Dedifferentiated amniotic fluid mesenchymal stem cell (primary cell): ENCODE results near the gene ATP6AP1.
A peak's percentile ranks its signal among the peaks of the same experiment; 100 is the strongest.
"Not testable (repeated sequence)": the region's sequence is repeated elsewhere in the genome, so short reads cannot be mapped to it uniquely, and the experiment has no call there.

ENCODE experiments used
- DNase-seq: peaks from one replicate; pipeline ENCODE4 v3.0.0-alpha.2; 2016; ENCODE audit errors: extremely low spot score

ATP6AP1 gene

DNA sequence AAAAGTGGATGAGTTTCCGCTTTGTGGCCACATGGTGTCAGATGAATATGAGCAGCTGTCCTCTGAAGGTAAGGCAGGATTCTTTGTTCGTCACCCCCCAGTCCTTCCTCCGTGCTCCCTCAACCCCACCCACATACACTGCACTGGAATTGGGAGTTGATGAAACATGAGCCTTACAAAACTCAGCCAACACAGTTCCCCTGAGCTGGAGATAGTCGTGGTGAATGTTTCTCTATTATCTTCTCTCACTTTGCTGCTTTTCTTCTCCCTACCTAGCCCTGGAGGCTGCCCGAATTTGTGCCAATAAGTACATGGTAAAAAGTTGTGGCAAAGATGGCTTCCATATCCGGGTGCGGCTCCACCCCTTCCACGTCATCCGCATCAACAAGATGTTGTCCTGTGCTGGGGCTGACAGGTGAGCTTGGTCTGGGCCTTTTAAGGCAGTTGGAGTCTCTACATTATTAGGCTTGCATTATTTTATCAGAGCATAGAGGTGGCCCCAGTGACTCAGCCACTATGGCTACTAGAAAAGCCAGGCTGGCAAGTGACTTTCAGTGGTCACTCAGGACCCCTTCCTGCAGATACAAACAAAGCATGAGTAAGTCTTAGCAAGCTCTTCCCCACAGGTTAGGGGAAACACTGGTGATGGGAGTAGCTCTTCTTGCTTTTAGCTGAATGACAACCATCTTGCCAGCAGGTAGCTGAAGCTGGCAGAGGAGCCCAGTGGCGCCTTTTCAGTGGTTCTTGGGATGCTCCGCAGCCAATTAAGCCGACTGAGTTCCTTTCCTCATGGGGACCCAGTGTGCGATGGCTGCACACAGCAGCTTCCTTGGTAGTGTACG lies 28.7 kb upstream of the ATP6AP1 start:
- DNase-seq, result no peak

DNA sequence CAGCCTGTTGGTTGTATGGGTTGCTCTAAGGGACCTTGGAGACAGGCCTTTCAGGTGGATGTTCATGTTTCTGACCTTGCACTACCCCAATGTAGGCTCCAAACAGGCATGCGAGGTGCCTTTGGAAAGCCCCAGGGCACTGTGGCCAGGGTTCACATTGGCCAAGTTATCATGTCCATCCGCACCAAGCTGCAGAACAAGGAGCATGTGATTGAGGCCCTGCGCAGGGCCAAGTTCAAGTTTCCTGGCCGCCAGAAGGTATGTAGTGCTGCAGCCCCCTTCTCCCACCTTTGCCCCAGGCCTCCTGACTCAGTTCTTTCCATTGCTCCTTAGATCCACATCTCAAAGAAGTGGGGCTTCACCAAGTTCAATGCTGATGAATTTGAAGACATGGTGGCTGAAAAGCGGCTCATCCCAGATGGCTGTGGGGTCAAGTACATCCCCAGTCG lies 28.1 kb upstream of the ATP6AP1 start:
- DNase-seq, result not testable (repeated sequence)

DNA sequence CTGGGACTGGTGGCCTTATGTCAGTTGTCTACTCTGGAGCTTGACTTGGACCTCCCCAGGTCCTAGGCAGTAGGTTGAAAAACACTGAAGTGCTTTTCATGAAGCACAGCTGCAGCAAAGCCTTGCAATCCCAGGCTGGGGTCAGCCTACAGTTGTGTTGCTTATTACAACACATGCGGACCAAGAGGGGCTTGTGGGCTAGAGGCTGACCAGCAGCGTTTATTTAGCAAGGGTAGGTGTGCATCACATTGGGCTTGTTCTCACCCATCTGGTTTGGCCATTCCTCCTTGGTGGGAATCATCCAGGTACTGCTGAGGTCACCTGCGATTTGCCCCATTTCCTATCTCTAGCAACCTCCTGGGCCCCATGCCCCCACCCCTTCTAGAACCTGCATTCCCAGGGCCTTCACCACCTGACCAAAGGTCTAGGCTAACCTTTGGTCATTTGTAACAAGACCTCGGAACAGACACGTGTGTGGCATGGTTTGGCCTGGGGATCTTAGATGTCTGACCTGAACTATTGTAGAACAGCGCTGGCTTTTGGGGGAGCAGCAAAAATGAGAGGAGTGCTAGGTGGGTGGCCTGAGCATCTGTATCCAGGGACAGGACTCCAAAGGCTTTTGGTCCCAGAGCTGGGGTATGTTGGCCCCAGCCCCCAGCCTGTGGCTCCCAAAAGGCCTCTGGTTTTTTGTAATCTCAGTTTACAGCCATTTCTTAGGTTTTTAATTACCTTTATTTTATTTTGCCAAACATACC lies 27.3 kb upstream of the ATP6AP1 start:
- DNase-seq, result no peak

DNA sequence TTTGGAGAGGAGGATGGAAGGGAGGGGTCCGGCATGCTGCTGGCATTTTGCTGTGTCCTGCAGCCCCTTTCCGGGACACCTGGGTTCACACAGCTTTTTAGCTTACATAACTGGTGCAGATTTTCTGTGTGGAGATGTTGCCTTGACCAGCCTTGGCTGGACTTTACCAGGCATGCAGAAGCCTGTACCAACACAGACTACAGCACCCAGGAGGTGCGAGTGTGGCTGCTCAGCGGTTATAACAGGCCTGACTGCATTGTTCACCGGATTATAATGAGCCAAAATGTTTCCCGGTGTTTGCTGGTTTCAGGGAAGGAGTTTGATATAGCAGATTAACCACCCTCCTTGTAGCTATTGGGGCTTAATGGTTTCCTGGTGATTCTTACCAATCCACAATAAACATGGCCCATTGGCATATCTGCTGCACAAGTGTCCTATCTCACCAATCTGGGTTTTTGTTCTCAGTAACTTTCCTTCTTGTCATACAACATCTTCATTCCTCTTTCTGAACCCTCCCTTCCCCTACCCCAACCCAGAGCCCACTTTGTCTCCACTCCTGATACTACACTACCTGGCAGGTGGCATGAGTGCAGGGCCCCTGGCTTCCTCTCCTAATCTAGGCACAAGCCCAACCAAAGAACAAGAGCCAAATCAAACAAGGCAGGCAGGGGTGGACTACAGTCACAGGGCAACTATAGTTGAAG lies 26.4 kb upstream of the ATP6AP1 start:
- no peak for DNase-seq

DNA sequence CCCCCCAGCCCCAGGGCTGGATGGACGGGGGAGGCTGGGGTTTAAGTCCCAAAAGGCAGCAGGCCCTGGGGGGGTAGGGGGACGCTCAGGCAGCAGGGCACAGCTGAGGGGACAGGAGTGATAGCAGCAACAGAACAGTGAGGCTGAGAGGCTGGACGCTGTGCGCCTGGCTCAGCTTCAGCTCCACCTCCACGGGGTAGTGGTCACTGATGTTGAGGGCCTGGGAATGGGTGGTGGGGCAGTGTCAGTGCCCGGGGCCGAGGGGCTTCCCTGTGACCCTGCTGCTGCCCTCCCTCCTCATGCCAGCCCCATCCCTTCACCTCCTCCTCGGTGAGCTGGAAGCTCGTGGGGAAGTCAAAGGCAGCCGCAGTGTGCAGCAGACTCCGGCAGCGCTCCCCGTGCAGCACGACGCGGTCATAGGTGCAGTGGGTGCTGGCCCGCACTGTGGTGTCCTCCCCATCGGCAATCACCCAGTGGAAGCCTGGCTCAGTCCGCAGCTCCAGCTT lies 25.8 kb upstream of the ATP6AP1 start:
- no peak for DNase-seq

DNA sequence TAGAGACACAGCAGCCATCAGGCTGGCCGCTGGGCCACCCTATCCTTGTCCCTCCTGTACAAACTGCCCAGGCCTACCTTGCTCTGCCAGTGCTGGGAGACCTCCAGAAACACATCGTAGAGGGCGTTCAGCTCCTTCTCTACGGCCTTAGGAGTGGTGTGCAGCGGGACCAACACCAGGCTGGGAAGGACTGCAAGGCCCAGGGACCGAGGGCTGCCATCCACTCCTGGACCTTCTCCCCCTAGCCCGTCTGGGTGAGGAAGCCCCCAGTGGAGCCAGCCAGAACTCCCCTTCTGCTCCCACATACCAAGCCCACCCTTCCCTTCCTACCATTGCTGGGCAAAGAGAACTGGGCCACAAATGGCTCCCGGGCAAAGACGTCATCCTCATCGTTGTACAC lies 25.3 kb upstream of the ATP6AP1 start:
- DNase-seq, result no peak

DNA sequence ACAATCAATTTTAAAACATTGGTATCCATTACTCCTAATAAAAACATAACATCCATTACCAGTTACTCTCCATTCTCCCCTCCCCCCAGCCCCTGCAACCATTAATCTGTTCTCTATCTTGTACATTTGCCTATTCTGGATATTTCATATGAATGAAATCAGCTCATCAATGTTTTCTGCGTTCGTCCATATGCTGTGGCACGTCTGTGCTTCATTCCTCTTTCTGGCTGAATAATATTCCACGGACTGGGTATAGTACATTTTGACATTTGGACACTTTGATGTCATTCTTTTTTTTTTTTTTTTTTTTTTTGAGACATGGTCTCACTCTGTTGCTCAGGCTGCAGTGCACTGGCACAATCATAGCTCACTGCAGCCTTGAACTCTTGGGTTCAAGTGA lies 24.6 kb upstream of the ATP6AP1 start:
- no peak for DNase-seq

DNA sequence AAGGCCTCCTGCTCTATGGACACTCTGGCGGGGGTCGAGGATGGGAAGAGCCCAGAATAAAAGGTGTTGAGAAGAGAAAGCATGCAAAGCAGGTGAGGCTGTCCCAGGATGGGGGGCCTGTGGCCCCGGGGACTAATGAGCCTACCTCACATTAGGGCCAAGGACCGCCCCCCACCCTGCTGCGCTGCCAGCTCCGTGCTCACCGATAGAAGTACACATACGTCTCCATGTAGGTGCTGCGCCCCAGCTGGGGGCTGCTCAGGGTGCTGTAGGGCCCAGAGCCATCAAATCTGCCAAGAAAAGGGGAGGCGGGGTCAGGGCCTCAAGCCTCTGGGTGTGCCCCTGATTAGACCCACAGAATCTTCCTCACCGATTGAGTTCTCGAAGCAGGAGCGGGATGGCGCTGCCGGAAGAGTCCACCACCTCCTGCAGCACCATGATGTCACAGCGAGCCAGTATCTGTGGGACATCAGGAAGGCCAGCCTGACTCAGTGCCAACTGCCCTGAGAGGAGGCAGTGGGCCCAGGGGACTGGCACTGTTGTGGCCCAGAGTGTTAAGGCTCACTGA lies 23.8 kb upstream of the ATP6AP1 start:
- no peak for DNase-seq

DNA sequence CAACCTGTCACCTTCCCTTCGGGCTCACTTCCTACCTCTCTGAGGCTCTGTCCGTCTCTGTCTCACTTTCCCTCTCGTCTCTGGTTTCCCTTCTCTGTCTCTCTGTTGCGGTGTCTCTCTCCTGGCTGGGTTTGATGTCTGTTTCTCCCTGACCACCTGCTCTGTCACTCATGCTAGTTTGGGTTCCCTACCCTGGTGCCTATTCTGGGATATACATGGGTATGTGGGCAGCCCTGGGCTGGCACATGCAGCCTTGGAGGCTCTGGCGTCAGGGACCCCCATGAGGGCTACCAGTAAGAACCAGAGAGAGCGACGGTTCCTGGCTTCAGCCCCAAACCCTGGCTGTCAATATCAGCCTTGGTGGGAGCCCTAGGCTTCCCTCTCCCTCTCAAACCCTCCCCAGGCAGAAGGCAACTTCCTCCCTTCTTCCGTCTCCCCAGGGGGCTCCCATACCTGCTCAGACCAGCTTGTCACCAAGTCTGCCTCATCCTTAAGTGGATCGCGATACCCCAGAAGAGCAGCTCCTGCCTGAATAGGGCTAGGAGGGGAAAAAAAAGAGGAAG lies 19.7 kb upstream of the ATP6AP1 start:
- no peak for DNase-seq

DNA sequence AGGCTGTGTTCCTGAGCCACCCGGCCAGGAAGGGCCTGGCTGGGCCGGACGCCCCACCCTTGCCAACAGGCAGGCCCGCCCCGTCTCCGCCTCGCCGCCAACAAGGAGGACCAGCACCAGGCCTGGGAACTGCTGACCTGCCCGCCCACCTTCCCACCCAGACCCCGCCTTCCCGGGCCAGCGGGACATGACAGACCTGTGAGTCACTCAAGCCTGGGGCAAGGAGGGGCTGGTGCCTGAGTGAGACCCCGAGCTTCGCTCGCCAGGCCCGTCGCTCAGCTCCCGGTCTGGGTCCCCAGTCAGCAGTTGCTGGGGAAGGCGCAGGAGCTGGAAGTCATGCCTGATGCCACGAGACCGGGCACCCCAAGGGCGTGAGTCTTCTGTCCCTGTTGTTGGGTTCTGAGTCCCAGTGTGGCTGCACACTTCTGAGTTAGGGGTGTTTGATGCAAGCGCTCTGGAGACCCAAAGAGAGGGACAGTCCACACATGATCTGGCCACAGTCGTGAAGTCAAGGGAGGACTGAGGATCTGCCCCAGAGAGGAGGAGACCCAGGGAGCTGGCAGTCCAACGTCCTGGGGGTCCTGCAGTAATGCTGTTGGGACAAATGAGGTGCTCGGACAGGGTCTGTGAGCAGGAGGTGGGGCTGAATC lies 19.1 kb upstream of the ATP6AP1 start, which contains the start of gene DNASE1L1:
Gene DNASE1L1, minus strand, starts transcription at position 33 of the 650 bp plus-strand sequence. CDS start 3,686 bp downstream, outside the sequence.
- DNase-seq, result peak; percentile 22

DNA sequence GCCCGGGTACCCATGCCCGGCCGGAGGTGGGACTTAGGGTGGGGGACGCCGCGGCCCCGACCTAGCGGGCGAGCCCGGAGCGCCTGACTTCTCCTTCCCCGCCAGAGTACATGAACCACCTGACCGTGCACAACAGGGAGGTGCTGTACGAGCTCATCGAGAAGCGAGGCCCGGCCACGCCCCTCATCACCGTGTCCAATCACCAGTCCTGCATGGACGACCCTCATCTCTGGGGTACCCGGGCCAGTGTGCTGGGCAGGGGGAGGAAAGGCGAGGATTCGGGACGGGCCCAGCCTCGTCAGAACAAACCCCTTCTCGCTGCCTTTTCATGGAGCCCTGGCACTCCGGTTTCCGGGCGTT lies 16.5 kb upstream of the ATP6AP1 start:
- DNase-seq, result no peak

DNA sequence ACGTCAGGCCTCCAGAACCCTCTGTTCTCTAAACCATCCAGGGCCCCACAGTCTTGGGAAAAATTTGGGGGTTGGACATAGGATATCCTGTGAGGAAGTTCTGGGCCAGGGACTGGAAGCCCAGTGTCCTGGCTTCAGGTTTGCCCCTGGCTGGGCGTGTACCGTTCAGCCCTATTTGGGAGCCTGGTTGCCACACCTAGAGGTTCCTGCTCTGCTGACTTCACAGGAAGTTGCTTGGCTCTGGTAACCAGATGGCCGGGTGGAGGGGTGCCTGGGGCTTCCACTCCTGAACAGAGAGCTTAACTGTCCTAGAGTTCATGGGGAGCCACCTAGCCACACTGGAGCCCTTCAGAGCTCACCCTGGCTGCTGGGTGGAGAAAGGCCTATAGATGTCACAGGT lies 16.0 kb upstream of the ATP6AP1 start:
- DNase-seq, result no peak

DNA sequence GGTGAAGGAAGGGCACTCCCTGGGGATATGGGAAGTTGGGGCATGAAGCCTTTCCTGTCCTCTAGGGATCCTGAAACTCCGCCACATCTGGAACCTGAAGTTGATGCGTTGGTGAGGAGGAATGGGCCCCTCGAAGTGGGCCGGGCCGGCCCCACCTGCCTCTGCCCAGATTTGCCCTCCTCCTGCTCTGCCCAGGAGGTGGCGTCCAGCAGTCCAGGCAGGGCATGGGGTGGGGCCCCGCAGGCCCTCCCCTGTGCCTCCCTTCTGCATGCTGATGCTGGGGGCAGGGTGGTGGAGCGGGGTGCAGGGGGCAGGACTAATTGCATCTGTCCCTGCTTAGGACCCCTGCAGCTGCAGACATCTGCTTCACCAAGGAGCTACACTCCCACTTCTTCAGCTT lies 15.3 kb upstream of the ATP6AP1 start:
- DNase-seq, result no peak

DNA sequence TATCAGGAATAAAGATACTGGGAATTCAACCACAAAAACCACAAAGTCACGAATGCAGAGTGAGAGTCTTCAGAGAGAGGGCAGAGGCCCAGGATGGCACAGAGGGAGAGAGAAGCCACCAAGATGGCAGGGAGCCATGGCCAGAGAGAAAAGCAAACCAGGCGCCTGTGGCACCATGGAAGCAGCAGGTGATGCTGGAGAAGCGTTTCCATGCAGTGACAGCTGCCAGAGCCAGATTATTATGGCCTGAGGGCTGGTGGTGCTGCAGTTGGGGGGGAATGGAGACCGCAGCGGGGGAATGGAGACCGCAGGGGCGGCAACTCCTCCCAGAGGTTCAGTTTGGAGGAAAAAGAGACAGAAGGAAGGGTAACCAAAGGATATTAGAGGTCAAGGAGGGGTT lies 11.3 kb upstream of the ATP6AP1 start:
- no peak for DNase-seq

DNA sequence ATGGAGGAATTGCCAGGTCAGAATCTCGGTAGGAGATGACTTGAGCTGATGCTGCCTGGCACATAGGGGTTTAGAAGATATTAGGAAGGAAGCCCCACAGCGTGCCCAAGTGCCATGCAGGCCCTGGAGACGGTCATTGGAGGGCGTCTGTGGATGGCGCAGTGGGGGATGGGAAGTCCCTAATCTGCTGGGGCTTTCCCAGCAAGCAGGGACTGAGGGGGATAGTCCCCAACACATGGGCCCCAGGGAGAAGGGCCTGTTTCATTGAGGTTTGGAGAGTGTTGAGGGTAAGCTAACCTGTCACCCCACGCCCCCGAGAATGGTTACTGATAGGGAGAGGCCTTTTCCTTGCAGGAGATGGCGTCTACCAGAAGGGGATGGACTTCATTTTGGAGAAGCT lies 9.3 kb upstream of the ATP6AP1 start:
- no peak for DNase-seq

DNA sequence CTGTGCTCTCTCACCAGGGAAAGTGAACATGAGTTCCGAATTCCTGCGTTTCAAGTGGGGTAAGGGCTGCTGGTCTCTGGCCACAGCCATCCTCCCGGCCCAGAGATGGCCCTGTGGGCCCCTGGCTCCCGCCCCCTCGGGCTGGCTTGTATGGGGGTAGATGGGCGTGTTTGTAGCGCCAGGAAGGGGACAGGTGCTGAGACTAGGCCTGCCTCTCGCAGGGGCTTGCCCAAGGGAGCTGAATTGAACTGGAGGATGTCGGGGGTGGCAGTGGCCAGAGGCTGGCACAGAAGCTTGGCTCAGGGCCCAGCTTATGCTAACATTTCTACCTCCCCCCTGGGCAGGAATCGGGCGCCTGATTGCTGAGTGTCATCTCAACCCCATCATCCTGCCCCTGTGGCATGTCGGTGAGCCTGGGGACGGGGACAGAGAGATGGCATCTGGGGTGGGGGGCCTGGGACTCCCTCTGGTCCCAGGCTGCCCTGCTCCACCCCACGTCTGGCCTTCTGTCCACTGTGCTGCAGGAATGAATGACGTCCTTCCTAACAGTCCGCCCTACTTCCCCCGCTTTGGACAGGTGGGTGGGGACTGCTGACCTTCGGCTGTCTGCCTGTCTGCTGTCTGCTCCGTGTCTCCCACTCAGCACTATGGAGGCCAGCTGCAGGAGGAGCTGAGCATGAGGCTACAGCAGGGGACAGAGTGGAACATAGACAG lies 8.6 kb upstream of the ATP6AP1 start:
- no peak for DNase-seq

DNA sequence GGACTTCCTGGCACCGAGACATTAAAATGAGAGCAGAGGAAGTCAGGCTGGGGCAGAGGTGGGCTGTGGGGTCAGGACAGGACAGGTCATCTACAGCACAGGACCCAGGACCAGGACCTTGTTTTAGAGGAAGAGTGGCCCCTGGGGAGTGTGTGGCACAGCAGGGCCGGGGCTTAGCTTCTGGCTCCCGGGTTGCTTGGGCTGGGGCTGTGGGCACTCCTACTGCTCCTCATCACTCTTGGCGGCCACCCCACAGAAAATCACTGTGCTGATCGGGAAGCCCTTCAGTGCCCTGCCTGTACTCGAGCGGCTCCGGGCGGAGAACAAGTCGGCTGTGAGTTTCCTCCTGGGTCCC lies 8.1 kb upstream of the ATP6AP1 start:
- no peak for DNase-seq

DNA sequence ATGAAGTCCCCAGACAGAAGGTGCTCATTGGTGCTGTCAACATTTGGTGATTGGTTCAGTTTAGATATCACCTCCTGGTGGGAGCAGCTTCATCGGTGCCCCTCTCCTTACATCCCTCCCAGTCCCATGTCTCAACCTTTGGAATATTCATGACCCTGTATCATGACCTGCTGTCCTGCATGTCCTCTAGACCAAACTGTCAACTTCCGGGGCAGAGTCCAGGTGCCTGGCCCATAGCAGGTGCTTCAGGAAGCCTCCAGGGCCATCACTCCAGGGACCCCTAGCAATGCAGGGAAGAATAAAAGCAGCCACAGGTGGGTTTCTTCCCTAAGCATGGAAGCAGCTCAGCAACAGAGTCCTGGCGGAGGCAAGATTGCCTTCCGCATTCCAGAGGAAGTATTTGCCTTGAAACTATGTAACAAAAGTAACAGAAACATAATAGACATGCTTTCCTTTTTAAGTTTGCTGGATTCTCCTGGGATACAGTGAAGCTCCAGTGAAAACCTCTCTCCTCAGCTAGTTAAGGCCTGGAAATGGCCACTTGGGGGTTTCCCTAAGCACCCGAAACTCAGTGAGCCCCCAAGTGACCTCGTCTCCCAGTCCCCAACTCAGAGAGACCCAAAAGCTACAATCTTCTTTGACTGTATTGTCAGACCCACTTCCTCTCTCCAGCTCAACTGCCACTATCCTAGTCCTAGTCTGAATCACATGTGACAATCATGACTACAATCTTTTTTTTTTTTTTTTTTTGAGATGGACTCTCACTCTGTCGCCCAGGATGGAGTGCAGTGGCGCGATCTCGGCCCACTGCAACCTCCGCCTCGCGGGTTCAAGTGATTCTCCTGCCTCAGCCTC lies 1.3 kb upstream of the ATP6AP1 start:
- no peak for DNase-seq

DNA sequence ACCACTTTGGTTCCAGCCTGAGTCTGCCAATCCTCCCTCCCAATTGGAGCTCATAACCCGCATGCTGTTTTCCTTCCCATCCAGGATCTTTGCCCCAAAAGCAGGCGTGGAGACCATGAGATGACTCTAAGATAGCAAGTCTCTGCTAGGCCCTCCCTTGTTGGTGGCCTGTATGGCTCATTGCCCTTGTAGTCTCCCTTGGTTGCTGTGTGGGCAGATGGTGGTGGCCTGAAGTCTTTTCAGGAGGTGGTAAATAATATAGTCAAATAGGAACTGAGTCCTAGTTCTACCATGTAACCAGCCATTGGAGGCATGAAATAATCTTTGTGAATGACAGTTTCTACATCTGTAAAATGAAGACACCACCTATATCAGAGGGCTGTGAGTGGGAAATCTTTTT lies 1.2 kb downstream of the ATP6AP1 start:
- DNase-seq, result no peak

DNA sequence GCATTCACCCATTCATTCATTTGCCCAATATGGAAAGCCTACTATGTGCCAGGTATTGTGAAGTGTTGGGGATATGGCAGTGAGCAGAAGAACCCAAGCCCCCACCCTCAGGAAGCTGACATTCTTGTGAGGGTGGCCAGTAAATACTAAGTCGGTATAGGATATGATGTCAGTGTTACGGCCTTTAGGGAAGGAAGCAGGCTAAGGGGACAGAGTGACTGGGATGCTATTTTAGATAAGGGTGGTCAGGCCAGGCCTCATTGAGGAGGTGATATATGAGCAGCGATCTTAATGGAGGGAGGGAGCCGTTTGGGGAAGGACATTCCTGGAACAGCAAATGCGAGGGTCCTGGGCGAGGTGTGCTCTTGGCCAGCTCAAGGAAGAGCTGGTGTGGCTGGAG lies 2.0 kb downstream of the ATP6AP1 start:
- no peak for DNase-seq
